HG03457 (cell line): Measurements from ENCODE around the gene IGSF21.
"Not testable (repeated sequence)": the region's sequence is repeated elsewhere in the genome, so short reads cannot be mapped to it uniquely, and the experiment has no call there.

Experiments used
- ATAC-seq: cut with Tn5 transposase; IDR thresholded peaks from one replicate; pipeline ENCODE4 v1.9.1; 2021; ENCODE audit warnings: moderate number of reproducible peaks; ENCODE audit not compliant: unreplicated experiment

The IGSF21 gene

GRCh38 chr1:18142969-18143368 lies 35.4 kb downstream of the IGSF21 start:
- no peak for ATAC-seq

- ATAC-seq, result no peak
These were observed 36.5 kb downstream of the IGSF21 start for GRCh38 chr1:18144062-18144461.

- no peak for ATAC-seq
These were observed 37.5 kb downstream of the IGSF21 start for GRCh38 chr1:18144916-18145647.

GRCh38 chr1:18145851-18146618 lies 38.4 kb downstream of the IGSF21 start:
- no peak for ATAC-seq

- ATAC-seq, result no peak
These were observed 39.3 kb downstream of the IGSF21 start for GRCh38 chr1:18146886-18147285.

DNA sequence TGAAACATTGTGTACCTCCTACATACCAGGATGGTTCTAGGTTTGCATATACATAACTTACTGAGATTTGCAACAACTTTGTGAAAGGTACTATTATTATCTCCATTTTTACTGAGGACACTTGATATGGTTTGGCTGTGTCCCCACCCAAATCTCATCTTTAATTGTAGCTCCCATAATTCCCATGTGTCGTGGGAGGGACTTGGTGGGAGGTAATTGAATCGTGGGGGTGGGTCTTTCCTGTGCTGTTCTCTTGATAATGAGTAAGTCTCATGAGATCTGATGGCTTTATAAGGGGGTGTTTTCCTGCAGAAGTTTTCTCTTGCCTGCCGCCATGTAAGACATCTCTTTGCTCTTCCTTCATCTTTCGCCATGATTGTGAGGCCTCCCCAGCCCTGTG lies 40.1 kb downstream of the IGSF21 start:
- no peak for ATAC-seq

DNA sequence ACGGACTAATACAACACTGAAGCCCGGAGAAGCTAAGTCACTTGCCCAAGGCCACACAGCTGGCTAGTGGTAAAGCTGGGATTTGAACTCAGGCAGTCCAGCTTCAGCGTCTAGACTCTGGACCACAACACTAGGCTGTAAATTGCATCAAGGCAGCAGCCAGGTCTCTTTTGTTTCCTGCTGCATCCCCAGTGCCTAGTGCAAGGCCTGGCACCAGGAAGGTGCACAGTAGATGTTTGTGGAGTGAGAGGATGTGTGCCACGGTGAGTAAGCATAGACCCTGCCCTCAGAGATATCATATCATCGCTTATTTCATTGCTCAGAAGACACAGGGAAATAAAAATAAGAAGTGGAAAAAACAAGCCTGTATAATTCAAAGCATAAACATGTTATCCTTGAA lies 40.9 kb downstream of the IGSF21 start:
- no peak for ATAC-seq

DNA sequence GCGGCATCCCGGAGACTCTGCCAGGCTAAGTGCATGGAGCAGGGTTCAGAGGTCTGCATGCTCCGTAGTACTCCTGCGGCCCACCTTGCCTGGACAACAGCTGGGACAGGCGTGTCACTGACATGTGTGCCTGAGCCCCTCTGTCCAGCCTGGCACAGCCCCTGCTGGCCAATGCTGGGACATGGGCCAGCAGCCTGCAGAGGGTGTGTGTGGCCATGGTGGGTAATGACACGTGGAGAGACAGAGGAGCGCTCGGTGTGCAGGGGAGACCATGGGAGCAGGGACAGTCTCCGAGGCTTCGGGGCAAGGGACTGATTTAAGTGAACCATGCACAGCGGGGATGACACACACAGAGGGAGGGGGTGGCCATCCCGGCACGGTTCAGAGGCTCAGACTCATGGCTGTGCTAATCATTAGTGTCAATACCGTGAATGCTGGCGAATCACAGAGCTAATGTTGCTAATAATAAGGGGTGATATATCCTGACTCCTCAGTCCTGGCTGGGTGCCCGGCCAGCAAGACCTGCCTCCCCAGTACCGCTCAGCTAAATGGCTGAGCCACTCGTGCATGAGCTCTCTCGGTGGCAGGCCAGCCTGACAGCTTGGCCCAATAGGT lies 41.5 kb downstream of the IGSF21 start:
- no peak for ATAC-seq

- ATAC-seq, result no peak
These were observed 44.0 kb downstream of the IGSF21 start for GRCh38 chr1:18151436-18152122.

DNA sequence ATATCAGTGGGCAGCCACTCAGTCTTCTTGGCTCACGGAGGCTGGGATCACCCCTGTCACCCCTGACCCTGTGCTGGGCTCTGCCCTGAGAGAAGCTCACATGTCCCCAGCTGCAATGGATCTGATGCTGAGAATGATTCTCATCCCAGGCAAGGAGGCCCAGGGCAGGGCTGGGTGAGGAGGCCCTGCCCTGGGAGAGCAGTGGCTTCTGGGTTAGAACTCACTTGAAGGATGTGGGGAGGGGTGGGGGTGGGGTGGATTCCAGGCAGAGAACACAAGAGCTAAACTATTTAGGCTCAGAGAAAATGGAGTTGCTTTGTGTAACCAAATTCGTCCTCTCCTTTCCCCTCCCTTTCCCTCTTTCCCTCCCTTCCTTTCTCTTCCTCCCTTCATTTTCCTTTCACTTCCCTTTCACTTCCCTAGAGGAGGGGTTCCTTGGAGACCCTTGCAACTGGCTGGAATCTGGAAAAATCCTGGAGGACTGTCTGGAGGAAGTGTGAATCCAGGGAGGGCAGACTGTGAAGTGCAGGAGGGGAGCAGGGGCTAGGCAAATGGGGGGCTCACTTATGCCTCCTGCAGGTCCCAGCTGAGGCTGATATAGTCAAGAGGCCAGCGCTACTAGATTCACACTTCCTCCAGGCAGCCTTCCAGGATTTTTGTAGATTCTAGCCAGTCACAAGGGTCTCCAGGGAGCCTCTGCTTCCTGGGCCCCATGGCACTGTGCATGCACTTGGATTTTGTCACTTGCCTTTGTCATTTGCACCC lies 47.0 kb downstream of the IGSF21 start:
- ATAC-seq, result no peak

DNA sequence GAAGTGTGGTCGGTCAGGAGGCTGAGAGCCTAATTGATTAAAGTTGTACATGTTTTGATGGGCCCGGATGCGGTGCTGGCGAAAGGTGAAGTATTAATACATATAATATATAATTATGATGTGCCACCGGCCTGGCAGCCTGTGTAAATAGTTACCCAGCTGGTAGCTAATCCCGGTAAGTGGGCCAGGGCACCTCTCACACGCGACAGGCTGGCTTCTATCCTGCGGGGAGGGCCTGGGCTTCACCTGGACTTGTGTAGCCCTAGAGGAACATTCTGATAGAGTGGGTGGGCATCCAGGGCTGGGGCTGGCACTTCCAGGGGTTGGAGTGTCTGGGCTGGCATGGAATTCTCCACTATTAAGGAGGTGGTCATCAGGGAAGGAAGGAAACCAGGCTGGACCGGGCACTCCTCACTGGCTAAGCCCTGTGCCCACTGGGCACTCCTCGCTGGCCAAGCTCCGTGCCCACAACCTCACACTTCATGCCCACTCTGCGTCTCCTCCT lies 48.3 kb downstream of the IGSF21 start:
- no peak for ATAC-seq

- ATAC-seq, result no peak
These were observed 49.8 kb downstream of the IGSF21 start for GRCh38 chr1:18157352-18157751.

DNA sequence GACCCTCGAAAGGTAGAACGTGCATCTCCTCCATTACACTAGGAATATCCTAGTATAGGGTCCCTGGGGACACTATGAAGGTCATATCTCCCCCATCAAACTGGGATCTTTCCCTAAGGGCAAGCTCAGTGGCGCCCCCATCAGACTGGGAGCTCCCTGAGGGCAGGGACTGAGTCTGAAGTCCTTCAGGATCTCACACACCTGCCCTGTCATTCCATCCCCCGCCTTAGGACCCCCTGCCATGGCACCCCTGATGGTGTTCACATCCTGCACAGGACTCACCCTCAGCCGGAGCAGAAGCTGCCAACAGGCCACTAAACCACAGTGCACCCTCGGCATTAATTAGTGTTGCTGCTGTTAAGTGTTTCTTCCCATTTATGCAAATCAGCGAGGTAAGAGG lies 50.4 kb downstream of the IGSF21 start:
- no peak for ATAC-seq

- ATAC-seq, result no peak
These were observed 51.1 kb downstream of the IGSF21 start for GRCh38 chr1:18158714-18159113.

DNA sequence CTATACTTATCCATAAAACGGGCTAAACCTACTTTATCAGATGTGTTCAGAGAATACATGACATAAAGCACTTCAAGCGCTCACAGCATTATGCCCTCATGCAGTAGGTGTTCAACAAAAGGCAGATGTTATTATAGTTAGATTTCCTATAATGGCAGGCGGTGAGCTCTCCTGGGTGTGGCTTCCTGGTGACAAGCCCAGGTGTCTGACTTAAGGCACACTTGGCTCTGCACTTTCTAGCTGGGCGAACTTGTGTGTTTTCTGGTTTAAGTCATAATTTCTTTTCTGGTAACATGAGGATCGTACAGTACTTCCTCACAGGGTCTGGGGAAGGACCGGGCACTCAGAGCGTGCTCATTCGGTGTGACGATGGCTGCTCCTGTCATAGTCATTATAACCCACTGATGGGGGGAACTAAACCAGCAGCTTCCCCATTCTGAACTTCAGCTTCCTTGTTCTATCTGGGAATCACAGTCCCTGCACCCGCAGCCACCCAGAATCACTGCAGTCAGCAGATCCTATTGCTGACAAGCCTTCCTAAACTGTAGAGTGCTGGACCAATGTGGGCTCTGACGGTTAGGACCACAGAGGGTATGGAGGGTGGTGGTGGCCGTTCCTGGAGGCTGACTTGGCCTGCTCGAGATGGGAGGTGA lies 52.8 kb downstream of the IGSF21 start:
- ATAC-seq, result no peak

DNA sequence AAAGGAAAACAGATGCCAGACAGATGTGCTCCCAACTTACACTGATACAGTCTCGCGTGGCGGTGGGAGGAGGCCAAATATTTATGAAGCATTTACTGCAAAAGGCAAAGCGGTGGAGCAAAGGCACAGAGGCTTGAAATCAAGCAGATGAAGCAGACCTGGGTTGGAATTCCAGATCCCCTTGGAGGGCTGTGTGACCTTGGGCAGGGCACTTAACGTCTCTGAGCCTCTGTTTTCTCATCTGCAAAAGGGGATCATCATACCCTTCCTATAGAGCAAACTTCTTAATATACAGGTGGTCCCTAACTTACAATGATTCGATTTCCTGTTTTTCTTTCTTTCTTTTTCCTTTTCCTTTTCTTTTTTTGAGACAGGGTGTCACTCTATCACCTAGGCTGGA lies 54.1 kb downstream of the IGSF21 start:
- no peak for ATAC-seq

DNA sequence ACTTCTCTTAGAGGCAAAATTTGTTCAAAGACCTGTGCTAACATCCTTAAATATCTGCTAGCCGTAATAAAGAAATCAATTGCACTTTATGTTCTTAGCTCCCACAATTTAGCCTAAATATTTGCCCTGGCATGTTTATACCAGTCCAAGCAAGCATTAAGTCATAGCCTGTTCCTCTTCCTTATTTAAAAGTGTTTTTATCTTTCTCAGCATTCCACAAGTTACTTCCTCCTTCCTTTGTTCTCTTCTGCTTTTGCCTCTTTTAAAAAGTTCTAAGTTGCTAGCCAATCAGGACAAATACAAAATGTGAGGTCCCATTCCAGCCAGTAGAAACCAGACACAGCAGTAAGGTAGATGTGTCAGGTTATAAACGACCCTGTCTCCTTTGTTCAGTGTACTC lies 58.0 kb downstream of the IGSF21 start:
- not testable (repeated sequence) for ATAC-seq

GRCh38 chr1:18166341-18166740 lies 58.7 kb downstream of the IGSF21 start:
- ATAC-seq, result no peak

DNA sequence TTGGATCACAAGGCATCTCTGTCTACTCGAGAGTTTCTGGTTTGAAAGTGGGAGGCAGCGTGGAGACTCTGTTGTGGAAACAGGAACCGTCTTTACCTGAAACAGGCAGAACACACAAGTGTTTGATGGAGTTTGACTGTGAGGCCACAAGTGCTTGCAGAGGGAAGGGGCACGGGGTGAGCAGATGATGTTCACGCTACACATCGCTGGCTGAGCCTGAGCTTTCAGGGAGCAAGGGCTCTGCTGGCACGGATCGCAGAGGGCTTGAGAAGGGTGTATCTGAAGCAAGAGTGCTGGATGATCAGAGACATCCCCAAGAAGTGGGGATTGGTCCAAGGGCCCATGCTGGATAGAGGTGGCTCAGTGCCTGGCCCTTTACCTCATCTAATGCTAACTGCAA lies 59.3 kb downstream of the IGSF21 start:
- ATAC-seq, result no peak

- no peak for ATAC-seq
These were observed 62.8 kb downstream of the IGSF21 start for GRCh38 chr1:18170444-18170843.
